HG03571 (cell line): ENCODE data around the gene FPGS.
"Not testable (repeated sequence)": the region's sequence is repeated elsewhere in the genome, so short reads cannot be mapped to it uniquely, and the experiment has no call there.

Source experiments
- ATAC-seq: cut with Tn5 transposase; IDR thresholded peaks from one replicate; pipeline ENCODE4 v1.9.1; 2021; ENCODE audit not compliant: unreplicated experiment

FPGS gene

GRCh38 chr9:127770905-127771569 is 31.6 kb upstream of the FPGS start:
- peak; percentile 83 for ATAC-seq

GRCh38 chr9:127771570-127772189 is 31.0 kb upstream of the FPGS start:
- ATAC-seq, result no peak

- ATAC-seq, result no peak
Measured at GRCh38 chr9:127772603-127773002, 30.1 kb upstream of the FPGS start.

- no peak for ATAC-seq
Measured at GRCh38 chr9:127773272-127773671, 29.4 kb upstream of the FPGS start.

- no peak for ATAC-seq
Measured at GRCh38 chr9:127773981-127774380, 28.7 kb upstream of the FPGS start.

GRCh38 chr9:127776195-127776923 is 26.3 kb upstream of the FPGS start:
- no peak for ATAC-seq

- ATAC-seq, result no peak
Measured at GRCh38 chr9:127776924-127777289, 25.8 kb upstream of the FPGS start.

- no peak for ATAC-seq
Measured at GRCh38 chr9:127777368-127777980, 25.2 kb upstream of the FPGS start.

- ATAC-seq, result no peak
Measured at GRCh38 chr9:127778280-127779135, 24.2 kb upstream of the FPGS start, which contains the start of gene SH2D3C. Gene SH2D3C (minus strand): TSS chr9:127778666. CDS start chr9:127778627, 39 bp downstream.

GRCh38 chr9:127779136-127779981 is 23.3 kb upstream of the FPGS start:
- no peak for ATAC-seq

GRCh38 chr9:127780126-127780885 is 22.4 kb upstream of the FPGS start:
- ATAC-seq, result no peak

GRCh38 chr9:127780909-127781308 is 21.8 kb upstream of the FPGS start:
- ATAC-seq, result not testable (repeated sequence)

- no peak for ATAC-seq
Measured at GRCh38 chr9:127781806-127782205, 20.9 kb upstream of the FPGS start.

GRCh38 chr9:127783111-127784008 is 19.3 kb upstream of the FPGS start:
- ATAC-seq, result no peak

- ATAC-seq, result peak; percentile 42
Measured at GRCh38 chr9:127785023-127785932, 17.4 kb upstream of the FPGS start.

GRCh38 chr9:127785933-127786772 is 16.5 kb upstream of the FPGS start, which contains the start of gene CDK9:
Gene CDK9 (plus strand): TSS chr9:127786034. CDS start chr9:127786149, 115 bp downstream.
- ATAC-seq, result peak; percentile 49
